Heart left ventricle (tissue), 16 donors: ENCODE results near the gene PMVK. TPM values are rescaled to one million over a fixed set of nuclear protein-coding genes. Genes with fewer than 3 reads are reported as not detected.
A peak's percentile ranks its signal among the peaks of the same experiment; 100 is the strongest.

Source experiments
- ATAC-seq, 4 donors: fragments of 200-7000 bp; cut with Tn5 transposase; one replicate each; pipeline ENCODE4 v1.9.1; 2020 to 2022; ENCODE audit warnings: moderate library complexity in 4 of 4, mild to moderate bottlenecking in 3 of 4, moderate number of reproducible peaks in 1 of 4
- DNase-seq, 5 donors: peaks; one replicate each; pipeline ENCODE4 v3.0.0-alpha.2; 2020
- H3K27ac ChIP-seq, 12 donors: fragments of 200-600 bp; sonication (generic) in 4 of 12; one replicate each; pipeline versions ENCODE4 v1.5.0 to v1.8.0; 2016 to 2022; ENCODE audit warnings: mild to moderate bottlenecking in 2 of 12
- H3K27me3 ChIP-seq, 9 donors: fragments of 200-600 bp; sonication (generic) in 2 of 9; one replicate each; pipeline versions ENCODE4 v1.5.1 to v1.8.0; 2016 to 2022; ENCODE audit warnings: mild to moderate bottlenecking in 3 of 9
- H3K36me3 ChIP-seq, 9 donors: fragments of 200-600 bp; sonication (generic) in 2 of 9; one replicate each; pipeline versions ENCODE4 v1.5.0 to v1.8.0; 2018 to 2022; ENCODE audit warnings: mild to moderate bottlenecking in 2 of 9
- H3K4me1 ChIP-seq, 12 donors: fragments of 200-600 bp; sonication (generic) in 4 of 12; one replicate each; pipeline versions ENCODE4 v1.5.0 to v1.8.0; 2016 to 2022; ENCODE audit warnings: mild to moderate bottlenecking in 3 of 12
- H3K4me3 ChIP-seq, 12 donors: fragments of 200-600 bp; sonication (generic) in 4 of 12; one replicate each; pipeline versions ENCODE4 v1.5.0 to v1.8.0; 2017 to 2022; ENCODE audit warnings: mild to moderate bottlenecking in 9 of 12, moderate library complexity in 4 of 12
- H3K9me3 ChIP-seq, 12 donors: fragments of 200-600 bp; sonication (generic) in 4 of 12; one replicate each; pipeline versions ENCODE4 v1.5.0 to v1.8.0; 2016 to 2022; ENCODE audit warnings: mild to moderate bottlenecking in 1 of 12
- POLR2A ChIP-seq, 2 donors: fragments of 450-650 bp; IDR thresholded peaks; one replicate each; pipeline ENCODE4 v1.6.1; 2017; ENCODE audit warnings: antibody characterized with exemption in 2 of 2, mild to moderate bottlenecking in 2 of 2, moderate library complexity in 2 of 2
- WGBS, 4 donors: extraction: QIAGEN DNeasy Blood & Tissue Kit in 2 of 4; methylation state at CpG; one replicate each; pipeline versions ENCODE4 v1.1.5 to v1.1.7; 2013 to 2018; 5-methylcytosine and 5-hydroxymethylcytosine counted together
- intact Hi-C, 10 donors: fragments of 100-400 bp; cut with DNase I; formaldehyde crosslinking; loops; one replicate each; pipeline versions ENCODE4 v1.11.1 to v1.14.2; 2022
- polyA plus RNA-seq, 2 donors: library from polyadenylated mRNA; stranded (reverse); fragments of 200-250 nt; gene quantifications; one replicate each; pipeline ENCODE4 v1.2.3, GENCODE V29; 2013
- total RNA-seq, 9 donors: library from RNA; depleted of rRNA in 2 of 9; stranded (reverse); fragments of >200 nt in 2 of 9; fragmentation: NEBNext Ultra II Directional in 3 of 9; extraction: Animal tissue kit (Norgen Biotek cat#: 25700) in 3 of 9; gene quantifications; one replicate each; pipeline versions ENCODE4 v1.1.0 to v1.2.4, GENCODE V29; 2016 to 2023
- TF ChIP-seq, protein P1 (sequence below), 12 donors: fragments of 200-600 bp; sonication (generic) in 4 of 12; IDR thresholded peaks; one replicate each; pipeline versions ENCODE4 v1.5.0 to v1.8.0; 2018 to 2022; ENCODE audit warnings: antibody characterized with exemption in 12 of 12, mild to moderate bottlenecking in 5 of 12
- donor health status: ischemic (EF 13 %, LVEDD 7.1; RV severe dilation, severe dysfunction).
- donor health status: healthy with polysubstance abuse.
- donor health status: DM: no; HTN: yes; CAD: no.
- donor health status: DM: no; HTN: no; CAD: no.
- donor health status: ischemic (EF 25% LVEDD 6.9; RV normal size, moderate dysfunction).
- donor health status: ischemic (EF 25% LVEDD 5.7; RV mildly dilated, moderate dysfunction).
- donor health status: healthy.
- donor health status: DM: yes; HTN: yes; CAD: no.
- donor health status: ischemic (EF 35%, LVEDD 5.7; RV mildly dilated, moderate dysfunction).
- donor health status: nonischemic (EF 11% LVEDD 7.7; RV severe dilation, severe dysfunction).
- donor health status: DM: yes; HTN: yes; CAD: no.
- donor health status: PGD.
- donor health status: ischemic (EF 29% LVEDD 5.4; RV normal size, mild dysfunction).
- donor health status: nonischemic (EF 23%, LVEDD 6.1; RV moderate dilation, normal function).

The PMVK gene
- total and polyA plus RNA-seq, 11 donors: 12.8 to 52.1 (median 39.1) TPM

- intact Hi-C loops: loop anchor here in 4 of 10 donors (2.0 to 10.0 kb wide), 6 partner anchors 35 to 380 kb away; partner anchors contain the start of genes UBE2Q1 (in 3 of the 4), CHRNB2 (in 1 of the 4), CKS1B (in 1 of the 4) and SHC1 (in 1 of the 4)
- ATAC-seq: peak; percentile 88 to 91 (median 88)
- 0 to 2% (median 1%) methylated on average over 20 to 36 of the region's 36 CpGs for WGBS, 4 donors
Observed at GRCh38 chr1:154937085-154937987, 817 bp upstream of the PMVK start.

DNA sequence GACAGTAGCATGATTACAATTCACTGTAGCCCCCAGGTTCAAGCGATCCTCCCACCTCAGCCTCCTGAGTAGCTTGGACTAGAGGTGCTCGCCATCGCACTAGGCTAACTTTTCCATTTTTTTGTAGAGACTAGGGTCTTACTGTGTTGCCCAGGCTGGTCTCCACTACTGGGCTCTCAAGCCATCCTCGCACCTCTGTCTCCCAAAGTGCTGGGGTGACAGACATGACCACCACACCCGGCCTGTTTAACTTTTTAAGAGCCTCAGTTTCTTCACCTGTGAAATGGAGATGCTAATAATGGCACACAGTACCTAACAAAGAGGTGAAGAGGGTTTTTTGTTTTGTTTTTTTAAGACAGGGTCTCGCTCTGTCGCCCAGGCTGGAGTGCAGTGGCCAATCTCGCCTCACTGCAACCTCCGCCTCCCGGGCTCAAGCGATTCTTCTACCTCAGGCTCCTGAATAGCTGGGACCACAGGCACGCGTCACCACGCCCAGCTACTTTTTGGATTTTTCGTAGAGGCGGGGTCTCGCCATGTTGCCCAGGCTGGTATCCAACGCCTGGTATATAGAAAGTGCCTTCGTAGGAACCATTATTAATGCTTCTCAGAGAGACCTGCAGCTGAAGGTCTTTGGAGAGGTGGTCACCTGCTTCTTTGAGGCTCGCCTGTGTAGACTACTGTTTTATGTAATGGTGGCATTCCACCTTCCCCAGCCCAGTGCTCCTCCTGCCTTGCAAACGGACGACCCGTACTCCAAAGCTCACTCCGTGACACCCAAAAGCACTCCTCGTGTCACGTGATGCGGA is 567 bp downstream of the PMVK start:
- Histone ChIP-seq H3K4me1 (peaks cover 0 to 36% (median 18%) of the 10 kb centered on the region in 12 donors), H3K4me3 (peak overlapping the region; percentile 39 to 80 (median 66)), H3K27me3 (no peaks in the 10 kb centered on the region), H3K36me3 (peaks cover 0 to 15% (median 4%) of the 10 kb centered on the region in 9 donors), H3K27ac (peak overlapping the region; percentile 90 to 100 (median 98)), H3K9me3 (no peaks in the 10 kb centered on the region)
- intact Hi-C loops: loop anchor here in 4 of 10 donors (2.0 to 10.0 kb wide), 6 partner anchors 36 to 379 kb away; partner anchors contain the start of genes UBE2Q1 (in 3 of the 4), CHRNB2 (in 1 of the 4), CKS1B (in 1 of the 4) and SHC1 (in 1 of the 4)
- peak in 1 of 5 donors; percentile 28 for DNase-seq
- TF ChIP-seq, protein P1, sequence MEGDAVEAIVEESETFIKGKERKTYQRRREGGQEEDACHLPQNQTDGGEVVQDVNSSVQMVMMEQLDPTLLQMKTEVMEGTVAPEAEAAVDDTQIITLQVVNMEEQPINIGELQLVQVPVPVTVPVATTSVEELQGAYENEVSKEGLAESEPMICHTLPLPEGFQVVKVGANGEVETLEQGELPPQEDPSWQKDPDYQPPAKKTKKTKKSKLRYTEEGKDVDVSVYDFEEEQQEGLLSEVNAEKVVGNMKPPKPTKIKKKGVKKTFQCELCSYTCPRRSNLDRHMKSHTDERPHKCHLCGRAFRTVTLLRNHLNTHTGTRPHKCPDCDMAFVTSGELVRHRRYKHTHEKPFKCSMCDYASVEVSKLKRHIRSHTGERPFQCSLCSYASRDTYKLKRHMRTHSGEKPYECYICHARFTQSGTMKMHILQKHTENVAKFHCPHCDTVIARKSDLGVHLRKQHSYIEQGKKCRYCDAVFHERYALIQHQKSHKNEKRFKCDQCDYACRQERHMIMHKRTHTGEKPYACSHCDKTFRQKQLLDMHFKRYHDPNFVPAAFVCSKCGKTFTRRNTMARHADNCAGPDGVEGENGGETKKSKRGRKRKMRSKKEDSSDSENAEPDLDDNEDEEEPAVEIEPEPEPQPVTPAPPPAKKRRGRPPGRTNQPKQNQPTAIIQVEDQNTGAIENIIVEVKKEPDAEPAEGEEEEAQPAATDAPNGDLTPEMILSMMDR (IDR thresholded peaks at IDR 0.05): no peak
- WGBS, 4 donors: 42 to 51% (median 49%) methylated on average over 26 to 27 of the region's 27 CpGs
- ATAC-seq: no peak

More at GRCh38 chr1:154937085-154937987, 817 bp upstream of the PMVK start:
- Histone ChIP-seq H3K27ac (peak overlapping the region; percentile 90 to 100 (median 98)), H3K36me3 (peaks cover 0 to 2% (median 0%) of the 10 kb centered on the region in 9 donors), H3K9me3 (no peaks in the 10 kb centered on the region), H3K4me1 (peaks cover 0 to 50% (median 20%) of the 10 kb centered on the region in 12 donors), H3K27me3 (no peaks in the 10 kb centered on the region), H3K4me3 (peak overlapping the region; percentile 39 to 80 (median 66))
- TF ChIP-seq, protein P1 (IDR thresholded peaks at IDR 0.05): peak in 7 of 12 donors; percentile 19 to 43 (median 28)
- peak; percentile 22 to 58 for TF ChIP-seq POLR2A (IDR thresholded peaks at IDR 0.05)
- DNase-seq: peak; percentile 91 to 95 (median 94)

GRCh38 chr1:154934358-154934948 is 2.1 kb downstream of the PMVK start:
- TF ChIP-seq, protein P1 (IDR thresholded peaks at IDR 0.05): no peak
- TF ChIP-seq POLR2A (IDR thresholded peaks at IDR 0.05): no peak

More at GRCh38 chr1:154934358-154934948, 2.1 kb downstream of the PMVK start:
- H3K9me3 ChIP-seq: no peaks in the 10 kb centered on the region
- no peak overlapping the region for H3K27ac ChIP-seq
- ATAC-seq: no peak
- intact Hi-C loops: loop anchor here in 1 of 10 donors (10.0 kb wide), 2 partner anchors 50 to 370 kb away; partner anchors contain the start of gene CHRNB2
- no peaks in the 10 kb centered on the region for H3K27me3 ChIP-seq
- no peak overlapping the region for H3K4me3 ChIP-seq
- DNase-seq: peak in 1 of 5 donors; percentile 15
- peaks cover 0 to 28% (median 10%) of the 10 kb centered on the region in 9 donors for H3K36me3 ChIP-seq
- peaks cover 0 to 25% (median 15%) of the 10 kb centered on the region in 12 donors for H3K4me1 ChIP-seq
- WGBS, 4 donors: 95 to 97% (median 97%) methylated on average over 5 of the region's 5 CpGs
